Stimulated activated CD8-positive, alpha-beta memory T cell treated with anti-CD3 and anti-CD28 coated beads, Interleukin-15, amount 100 ng/mL, for 4 hours (primary cell): ENCODE results near the gene CHTF8.
A peak's percentile ranks its signal among the peaks of the same experiment; 100 is the strongest.
"Not testable (repeated sequence)": the region's sequence is repeated elsewhere in the genome, so short reads cannot be mapped to it uniquely, and the experiment has no call there.

ENCODE experiments used
- DNase-seq, 2 donors: peaks; one replicate each; pipeline ENCODE4 v3.0.0-alpha.2; 2020; ENCODE audit warnings: low read depth in 2 of 2

Gene CHTF8

DNA sequence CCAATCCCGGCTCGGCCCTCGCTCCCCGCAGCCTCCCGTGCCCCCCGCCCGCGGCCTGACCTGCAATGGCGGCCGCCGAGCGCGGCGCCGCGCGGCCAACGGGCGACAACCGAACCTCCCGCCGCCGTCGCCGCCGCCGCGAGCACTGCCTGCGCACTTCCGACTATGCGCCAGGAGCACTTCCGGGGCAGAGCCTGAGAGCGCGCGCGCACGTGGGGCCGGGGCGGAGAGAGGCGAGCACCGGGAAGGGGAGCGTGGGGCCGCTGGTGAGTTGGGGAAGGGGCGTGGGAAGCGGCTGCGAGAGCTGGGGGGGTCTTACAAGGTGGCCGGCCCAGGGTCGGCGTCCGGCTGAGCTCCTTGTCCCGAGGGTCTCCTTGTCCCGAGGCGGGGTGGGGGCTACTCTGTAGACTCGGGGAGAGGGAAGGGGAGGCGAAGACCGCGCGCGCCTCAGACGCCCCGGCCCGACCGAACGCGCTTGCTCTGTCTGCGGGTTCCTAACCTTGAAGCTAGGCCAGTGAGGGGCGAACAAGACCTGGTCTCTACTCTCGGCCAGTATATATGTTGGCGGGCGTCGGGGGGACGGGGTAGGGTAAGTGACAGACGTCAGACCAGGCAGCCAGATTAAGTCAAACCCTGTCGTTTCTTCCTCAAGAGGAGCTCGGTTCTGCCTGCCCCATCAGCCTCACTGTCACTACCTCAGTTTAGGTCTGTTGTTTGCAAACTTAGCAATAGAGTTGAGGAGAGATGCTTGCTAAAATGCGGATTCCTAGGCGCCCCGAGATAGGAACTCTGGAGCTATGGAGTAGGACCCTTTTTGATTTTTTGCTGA, at the start of gene CHTF8, which contains the start of gene UTP4:
Gene CHTF8, minus strand, starts transcription at position 165 of the 829 bp plus-strand sequence. CDS start 11,130 bp downstream, outside the sequence.
Gene UTP4, plus strand, starts transcription at position 226 of the 829 bp plus-strand sequence. CDS start 811 bp downstream, outside the sequence.
- peak; percentile 73 to 77 for DNase-seq

DNA sequence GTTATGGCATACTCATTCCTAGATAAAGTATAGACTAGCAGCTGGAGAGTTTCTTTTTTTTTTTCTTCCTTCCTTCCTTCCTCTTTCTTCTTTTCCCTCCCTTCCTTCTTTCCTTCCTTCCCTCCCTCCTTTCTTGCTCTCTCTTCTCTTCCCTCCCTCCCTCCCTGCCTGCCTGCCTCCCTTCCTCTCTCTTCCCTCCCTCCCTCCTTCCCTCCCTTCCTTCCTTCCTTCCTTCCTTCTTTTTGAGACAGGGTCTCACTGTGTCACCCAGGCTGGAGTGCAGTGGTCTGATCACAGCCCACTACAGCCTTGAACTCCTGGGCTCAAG, 47.6 kb upstream of the CHTF8 start:
- DNase-seq = no peak

- no peak for DNase-seq
Measured at GRCh38 chr16:69179328-69180010, 47.1 kb upstream of the CHTF8 start.

GRCh38 chr16:69176033-69176800, 43.8 kb upstream of the CHTF8 start:
- DNase-seq = no peak

GRCh38 chr16:69171325-69172084, 39.1 kb upstream of the CHTF8 start:
- no peak for DNase-seq

GRCh38 chr16:69169607-69170352, 37.4 kb upstream of the CHTF8 start:
- DNase-seq = no peak

DNA sequence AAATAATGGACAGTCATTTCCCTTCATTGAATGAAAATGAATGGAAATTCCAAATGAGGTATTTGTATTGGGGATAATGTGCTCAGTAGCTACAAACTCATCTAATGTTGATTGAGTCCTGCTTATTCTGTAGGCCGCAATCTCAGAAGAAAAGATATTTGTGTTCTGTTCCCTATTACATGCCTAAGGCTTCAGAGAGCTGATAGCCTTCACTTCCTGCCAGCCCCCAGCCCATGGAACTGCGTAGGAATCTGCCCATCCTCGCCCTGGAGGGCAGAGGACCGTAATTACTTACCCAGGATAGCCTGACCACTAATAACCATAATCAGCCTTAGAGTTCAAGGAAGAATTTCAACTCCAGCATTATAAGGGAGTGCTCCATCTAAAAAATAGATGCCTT, 36.7 kb upstream of the CHTF8 start:
- no peak for DNase-seq

DNA sequence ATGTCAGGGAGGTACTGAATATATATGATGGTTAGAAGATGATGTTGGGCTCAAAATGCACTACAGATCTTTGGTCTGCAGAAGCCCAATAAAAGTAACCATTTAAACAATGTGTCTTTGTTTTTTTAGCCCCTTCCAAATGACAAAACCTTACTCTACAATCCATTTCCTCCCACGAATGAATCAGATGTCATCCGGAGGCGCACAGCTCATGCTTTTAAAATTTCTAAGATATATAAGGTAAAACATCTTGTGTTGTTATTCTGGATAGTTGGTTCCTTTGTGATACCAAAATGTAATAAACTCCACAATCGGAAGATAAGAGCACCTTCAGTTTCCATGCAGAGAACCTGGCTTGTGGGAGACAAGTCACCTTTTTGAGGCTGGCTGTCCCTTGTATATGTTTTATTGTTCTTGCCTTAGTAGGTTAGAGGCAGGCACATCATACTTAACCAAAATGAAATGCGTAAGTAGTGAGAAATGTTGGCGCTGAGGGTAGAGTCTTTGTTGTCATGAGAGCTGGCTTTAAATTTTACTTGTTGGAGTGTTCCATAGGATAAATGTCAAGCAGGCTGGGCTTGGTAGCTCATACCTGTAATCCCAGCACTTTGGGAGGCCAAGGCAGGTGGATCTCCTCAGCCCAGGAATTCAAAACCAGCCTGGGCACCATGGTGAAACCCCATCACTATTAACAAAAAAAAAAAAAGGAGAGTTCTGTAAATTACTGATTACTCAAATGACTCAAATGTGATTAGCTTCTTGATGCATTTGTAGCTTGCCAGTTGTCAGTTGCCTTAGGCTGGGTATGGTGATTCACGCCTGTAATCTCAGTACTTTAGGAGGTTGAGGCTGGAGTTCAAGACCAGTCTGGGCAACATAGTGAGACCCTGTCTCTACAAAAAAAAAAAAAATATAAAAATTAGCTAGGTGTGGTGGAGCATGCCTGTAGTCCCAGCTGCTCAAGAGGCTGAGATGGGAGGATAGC, 34.9 kb upstream of the CHTF8 start:
- DNase-seq = no peak

GRCh38 chr16:69166221-69166833, 33.9 kb upstream of the CHTF8 start:
- DNase-seq = peak; percentile 50 to 74

DNA sequence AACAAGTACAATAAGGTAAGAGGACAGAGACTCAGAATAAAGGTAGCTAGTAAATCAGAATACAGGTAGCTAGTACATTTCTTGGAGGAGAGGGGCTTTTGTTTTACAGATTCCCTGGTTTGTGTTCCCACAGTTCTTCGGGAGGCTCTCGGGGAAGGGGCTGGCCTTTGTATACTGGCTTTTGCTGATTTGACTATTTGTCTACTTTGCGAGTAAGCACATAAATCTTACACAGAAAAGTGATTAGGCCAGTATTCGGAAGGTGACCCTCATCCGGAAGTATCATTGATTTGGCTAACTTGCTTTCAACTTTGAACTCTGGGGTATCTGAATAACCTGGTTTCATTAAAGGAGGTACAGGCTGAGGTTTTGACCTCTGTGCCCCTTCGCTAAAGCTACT, 33.2 kb upstream of the CHTF8 start:
- DNase-seq = no peak

- no peak for DNase-seq
Measured at GRCh38 chr16:69160192-69160591, 27.8 kb upstream of the CHTF8 start.

GRCh38 chr16:69157196-69157595, 24.8 kb upstream of the CHTF8 start:
- no peak for DNase-seq

DNA sequence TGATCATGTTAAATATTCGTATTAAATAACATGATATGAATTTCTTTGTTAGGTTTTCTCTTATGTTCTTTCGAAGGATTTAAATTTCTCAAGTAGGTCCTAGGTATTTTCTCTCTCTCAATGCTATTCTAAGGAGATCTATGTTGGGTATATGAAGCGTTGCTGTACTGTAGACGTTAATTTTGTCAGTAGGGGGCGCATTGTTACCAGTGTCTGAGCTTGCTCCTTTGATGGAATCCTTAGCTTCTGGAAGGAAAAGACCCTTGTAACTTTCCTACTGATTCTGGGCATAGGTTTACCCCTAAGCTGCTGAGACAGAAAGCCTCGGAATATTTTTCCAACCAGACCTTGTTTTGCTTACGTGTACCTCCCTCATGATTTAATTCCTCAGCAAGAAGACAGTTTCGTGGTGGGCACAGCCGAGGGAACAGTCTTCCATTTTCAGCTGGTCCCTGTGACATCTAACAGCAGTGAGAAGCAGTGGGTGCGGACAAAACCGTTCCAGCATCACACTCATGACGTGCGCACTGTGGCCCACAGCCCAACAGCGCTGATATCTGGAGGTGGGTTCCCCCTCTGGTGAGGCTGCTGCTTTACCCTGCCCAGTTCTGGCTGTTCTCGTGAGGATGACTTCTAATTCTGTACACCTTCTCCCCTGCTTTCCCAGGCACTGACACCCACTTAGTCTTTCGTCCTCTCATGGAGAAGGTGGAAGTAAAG, 17.9 kb upstream of the CHTF8 start:
- DNase-seq = peak in 1 of 2 donors; percentile 19

DNA sequence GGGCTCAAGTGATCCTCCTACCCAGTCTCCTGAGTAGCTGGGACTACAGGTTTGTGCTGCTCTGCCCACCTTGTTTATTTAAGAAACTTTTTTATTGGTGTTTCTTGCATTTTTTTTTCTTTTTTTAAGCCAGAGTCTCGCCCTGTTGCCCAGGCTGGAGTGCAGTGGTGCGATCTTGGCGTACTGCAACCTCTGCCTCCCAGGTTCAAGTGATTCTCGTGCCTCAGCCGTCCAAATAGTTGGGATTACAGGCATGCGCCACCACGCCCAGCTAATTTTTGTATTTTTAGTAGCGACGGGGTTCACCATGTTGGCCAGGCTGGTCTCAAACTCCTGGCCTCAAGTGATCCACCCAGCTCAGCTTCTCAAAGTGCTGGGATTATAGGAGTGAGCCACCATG, 17.2 kb upstream of the CHTF8 start:
- not testable (repeated sequence) for DNase-seq

GRCh38 chr16:69145658-69146057, 13.3 kb upstream of the CHTF8 start:
- DNase-seq = no peak

GRCh38 chr16:69143116-69143515, 10.7 kb upstream of the CHTF8 start:
- DNase-seq = no peak

DNA sequence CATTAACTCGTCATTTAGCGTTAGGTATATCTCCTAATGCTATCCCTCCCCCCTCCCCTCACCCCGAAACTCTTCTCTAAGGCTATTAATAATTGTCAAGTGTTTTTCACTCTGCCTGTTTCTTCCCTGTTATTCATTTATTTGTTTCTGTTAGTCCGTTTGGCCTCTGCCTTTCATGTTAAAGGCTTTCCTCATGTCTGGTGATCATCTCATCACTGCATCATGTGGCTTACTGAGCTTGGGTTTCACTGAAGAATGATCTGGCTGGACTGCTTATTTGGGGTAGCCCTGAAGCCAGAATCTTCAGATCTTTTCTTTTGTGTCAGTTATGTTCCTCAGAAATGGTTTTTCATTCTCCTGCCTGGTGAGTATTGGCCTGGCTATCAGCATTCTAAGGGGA, 9.5 kb upstream of the CHTF8 start:
- DNase-seq = no peak

- no peak for DNase-seq
Measured at GRCh38 chr16:69141014-69141413, 8.6 kb upstream of the CHTF8 start.

- DNase-seq = not testable (repeated sequence)
Measured at GRCh38 chr16:69139464-69139863, 7.1 kb upstream of the CHTF8 start.
